ENCODE measurements around the gene RRAGD.

GRCh38 chr6:89454300-89454699 is 42.2 kb upstream of the RRAGD start:
- no peak for TF ChIP-seq POLR2A (IDR thresholded peaks at IDR 0.05; ENCODE audit: low read depth, low read length)
- no peak for TF ChIP-seq POLR2AphosphoS5 (IDR thresholded peaks at IDR 0.05; ENCODE audit: low read depth, low read length)
- no peak for TF ChIP-seq TAF1 (IDR thresholded peaks at IDR 0.05; ENCODE audit: borderline replicate concordance, low read depth, low read length)

Data from GM12892 (cell line).